Right lobe of liver (tissue), 6 donors: ENCODE data around the gene PMFBP1. TPM values are rescaled to one million over a fixed set of nuclear protein-coding genes. Genes with fewer than 3 reads are reported as not detected.

Experiments
- ATAC-seq, 4 donors: fragments of 200-7000 bp; cut with Tn5 transposase; one replicate each; pipeline ENCODE4 v1.9.1; 2020; ENCODE audit warnings: mild to moderate bottlenecking in 4 of 4, moderate library complexity in 4 of 4
- DNase-seq, 3 donors: peaks; one replicate each; pipeline ENCODE4 v3.0.0-alpha.2; 2020
- H3K27ac ChIP-seq, 3 donors: fragments of 200-600 bp; one replicate each; pipeline ENCODE4 v1.8.0; 2022
- H3K27me3 ChIP-seq, 2 donors: fragments of 200-600 bp; one replicate each; pipeline ENCODE4 v1.8.0; 2022
- H3K36me3 ChIP-seq, 4 donors: fragments of 200-600 bp; sonication (generic) in 1 of 4; one replicate each; pipeline versions ENCODE4 v1.5.1 to v1.8.0; 2017 to 2022; ENCODE audit warnings: control low read depth in 1 of 4
- H3K4me1 ChIP-seq, 4 donors: fragments of 200-600 bp; sonication (generic) in 1 of 4; one replicate each; pipeline versions ENCODE4 v1.5.1 to v1.8.0; 2017 to 2022; ENCODE audit warnings: control low read depth in 1 of 4
- H3K4me3 ChIP-seq, 3 donors: fragments of 200-600 bp; one replicate each; pipeline ENCODE4 v1.8.0; 2022
- H3K9me3 ChIP-seq, 4 donors: fragments of 200-600 bp; sonication (generic) in 1 of 4; one replicate each; pipeline versions ENCODE4 v1.5.1 to v1.8.0; 2017 to 2022; ENCODE audit warnings: control low read depth in 1 of 4
- CTCF ChIP-seq, 4 donors: fragments of 200-600 bp in 3 of 4; fragments of 450-650 bp in 1 of 4; IDR thresholded peaks; one replicate each; pipeline versions ENCODE4 v1.5.1 to v1.8.0; 2016 to 2022; ENCODE audit warnings: antibody characterized with exemption in 4 of 4, mild to moderate bottlenecking in 2 of 4
- POLR2A ChIP-seq: fragments of 450-650 bp; IDR thresholded peaks from one replicate; pipeline ENCODE4 v1.6.1; 2017; ENCODE audit warnings: antibody characterized with exemption, mild to moderate bottlenecking
- WGBS: methylation state at CpG from one replicate; pipeline ENCODE4 v1.1.6; 2018; ENCODE audit warnings: low coverage, low lambda C conversion rate; ENCODE audit not compliant: insufficient coverage; ENCODE audit errors: missing lambda C conversion rate; 5-methylcytosine and 5-hydroxymethylcytosine counted together
- intact Hi-C, 2 donors: fragments of 100-400 bp; cut with DNase I; formaldehyde crosslinking; loops; one replicate each; pipeline versions ENCODE4 v1.11.2 to v1.14.1; 2022
- total RNA-seq, 6 experiments: library from RNA; depleted of rRNA in 2 of 6; stranded (reverse); fragments of >200 nt in 2 of 6; fragmentation: NEBNext Ultra II Directional in 3 of 6; extraction: Animal tissue kit (Norgen Biotek cat#: 25700) in 3 of 6; gene quantifications; one replicate each; pipeline versions ENCODE4 v1.1.0 to v1.2.4, GENCODE V29; 2016 to 2023
- donor health status: DM: no; HTN: yes; CAD: no.
- donor health status: DM: no; HTN: no; CAD: no.
- donor health status: DM: no; HTN: no; CAD: no.
- donor health status: DM: no; HTN: yes; CAD: no.
- donor health status: DM: no; HTN: yes; CAD: no.

PMFBP1 gene
- total RNA-seq, 6 experiments from 2014 or later = 0.09 to 0.53 (median 0.19) TPM; not detected in 2

- ATAC-seq (peak; percentile 94 to 98 (median 96)), DNase-seq (peak; percentile 92 to 95 (median 95))
- Histone ChIP-seq H3K4me3 (peak within 1 kb of the TSS; percentile 81 to 98 (median 96)), H3K27ac (peak within 1 kb of the TSS; percentile 72 to 89 (median 80)), H3K27me3 (no peaks in the 10 kb centered on the region), H3K9me3 (no peaks in the 10 kb centered on the region), H3K36me3 (peaks cover 1 to 43% (median 14%) of the 10 kb centered on the region in 4 donors), H3K4me1 (peaks cover 0 to 36% (median 15%) of the 10 kb centered on the region in 4 donors)
- intact Hi-C loops = no loop called here
- TF ChIP-seq CTCF (IDR thresholded peaks at IDR 0.05) (no peak), POLR2A (peak; percentile 87)
- under 1% methylated on average over 25 of the region's 43 CpGs for WGBS
Measured at GRCh38 chr16:72093448-72094265, 78.3 kb downstream of the PMFBP1 start, which contains the start of the genes DHX38 and TXNL4B. Gene DHX38, plus strand, starts transcription at chr16:72093847. Its CDS starts 2,311 bp downstream, at chr16:72096158. Gene TXNL4B, minus strand, starts transcription at chr16:72093620. Its CDS starts 2,871 bp downstream, at chr16:72090749.

- ATAC-seq = peak; percentile 41 to 56 (median 50)
- intact Hi-C loops = no loop called here
- Histone ChIP-seq H3K36me3 (peaks cover 2 to 44% (median 20%) of the 10 kb centered on the region in 4 donors), H3K27ac (peak overlapping the region; percentile 65 to 80 (median 77)), H3K4me1 (peaks cover 0 to 36% (median 15%) of the 10 kb centered on the region in 4 donors), H3K4me3 (peak overlapping the region; percentile 81 to 98 (median 96)), H3K27me3 (no peaks in the 10 kb centered on the region), H3K9me3 (no peaks in the 10 kb centered on the region)
- TF ChIP-seq CTCF (IDR thresholded peaks at IDR 0.05) = no peak
- TF ChIP-seq POLR2A = no peak
- no peak for DNase-seq
- under 1% methylated on average over 22 of the region's 22 CpGs for WGBS
Measured at GRCh38 chr16:72092832-72093447, 79.0 kb downstream of the PMFBP1 start.

- intact Hi-C loops = no loop called here
- Histone ChIP-seq H3K27me3 (no peaks in the 10 kb centered on the region), H3K36me3 (peaks cover under 1 to 42% (median 22%) of the 10 kb centered on the region in 4 donors), H3K4me3 (peak overlapping the region in 2 of 3 donors; percentile 12 to 15), H3K9me3 (no peaks in the 10 kb centered on the region), H3K4me1 (peaks cover 0 to 36% (median 15%) of the 10 kb centered on the region in 4 donors), H3K27ac (peak overlapping the region in 1 of 3 donors; percentile 33)
- 46% methylated on average over 2 of the region's 3 CpGs for WGBS
- peak; percentile 22 to 61 (median 46) for ATAC-seq
- TF ChIP-seq POLR2A = no peak
- TF ChIP-seq CTCF (IDR thresholded peaks at IDR 0.05) = no peak
- DNase-seq = peak in 2 of 3 donors; percentile 67 to 72
Measured at GRCh38 chr16:72091217-72091616, 80.7 kb downstream of the PMFBP1 start.

- Histone ChIP-seq H3K4me1 (peaks cover 0 to 11% (median 5%) of the 10 kb centered on the region in 4 donors), H3K27me3 (no peaks in the 10 kb centered on the region), H3K36me3 (peaks cover 7 to 39% (median 21%) of the 10 kb centered on the region in 4 donors), H3K4me3 (no peak overlapping the region), H3K27ac (no peak overlapping the region), H3K9me3 (no peaks in the 10 kb centered on the region)
- DNase-seq (no peak), ATAC-seq (no peak)
- no peak for TF ChIP-seq POLR2A
- 83% methylated on average over 2 of the region's 2 CpGs for WGBS
- intact Hi-C loops = no loop called here
Measured at GRCh38 chr16:72085002-72085401, 87.0 kb downstream of the PMFBP1 start.
